ENCODE results near the gene TM2D3. TPM values are rescaled to one million over a fixed set of nuclear protein-coding genes. Genes with fewer than 3 reads are reported as not detected.
A peak's percentile ranks its signal among the peaks of the same experiment; 100 is the strongest.

The TM2D3 gene
- total and polyA plus RNA-seq, 7 donors, result 30.4 to 69.6 (median 42.4) TPM

DNA sequence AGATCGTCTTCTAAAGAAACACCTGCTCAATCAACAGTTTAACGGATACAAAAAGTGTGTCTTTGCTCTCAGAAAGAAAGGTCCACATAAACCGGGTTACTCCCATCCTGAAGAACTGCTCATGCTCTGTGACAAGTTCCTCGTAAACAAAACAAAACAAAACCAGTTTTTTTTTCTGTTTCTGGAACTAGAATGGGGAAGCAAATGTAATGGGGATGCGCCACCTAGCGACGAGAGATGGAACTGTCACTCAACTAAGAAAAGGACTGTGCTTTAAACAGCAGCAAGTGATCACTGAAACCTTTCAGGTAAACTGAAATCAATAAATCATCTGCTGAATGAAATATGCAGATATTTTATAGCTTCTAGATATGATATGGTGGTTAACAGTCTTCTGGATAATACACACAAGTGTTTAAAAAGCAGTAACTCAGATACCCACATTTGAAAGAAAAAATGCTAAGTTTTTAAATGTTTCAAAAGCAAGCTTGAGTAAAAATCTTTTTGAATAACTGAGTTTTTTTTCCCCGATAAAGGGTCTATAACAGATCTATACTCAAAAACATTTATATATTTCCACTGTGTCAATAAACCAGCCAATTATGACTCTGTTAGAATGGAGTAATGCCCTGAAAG lies 10.9 kb downstream of the TM2D3 start:
- H3K4me3 ChIP-seq, result peak overlapping the region; percentile 22

DNA sequence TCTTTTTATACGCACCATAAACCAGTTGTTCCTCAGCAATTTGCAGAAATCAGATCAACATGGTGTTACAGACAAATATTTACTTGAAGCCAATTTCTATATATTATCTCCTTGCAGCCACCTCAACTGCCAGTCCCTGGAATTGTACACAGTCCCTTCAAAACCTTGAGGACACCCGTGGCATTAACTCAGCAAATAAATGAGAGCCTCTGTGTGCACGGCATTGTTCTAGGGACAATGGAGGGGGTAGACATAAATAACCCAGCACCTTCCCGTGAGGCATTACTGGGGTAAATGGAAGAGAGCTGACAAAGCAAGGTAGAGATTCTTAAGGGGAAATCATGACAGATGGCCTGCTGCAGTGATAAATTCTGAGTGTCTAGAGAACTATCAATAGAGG lies 12.5 kb downstream of the TM2D3 start:
- DNase-seq (no peak), ATAC-seq (no peak)
- no peak overlapping the region for H3K27ac ChIP-seq
- TF ChIP-seq, protein P1, sequence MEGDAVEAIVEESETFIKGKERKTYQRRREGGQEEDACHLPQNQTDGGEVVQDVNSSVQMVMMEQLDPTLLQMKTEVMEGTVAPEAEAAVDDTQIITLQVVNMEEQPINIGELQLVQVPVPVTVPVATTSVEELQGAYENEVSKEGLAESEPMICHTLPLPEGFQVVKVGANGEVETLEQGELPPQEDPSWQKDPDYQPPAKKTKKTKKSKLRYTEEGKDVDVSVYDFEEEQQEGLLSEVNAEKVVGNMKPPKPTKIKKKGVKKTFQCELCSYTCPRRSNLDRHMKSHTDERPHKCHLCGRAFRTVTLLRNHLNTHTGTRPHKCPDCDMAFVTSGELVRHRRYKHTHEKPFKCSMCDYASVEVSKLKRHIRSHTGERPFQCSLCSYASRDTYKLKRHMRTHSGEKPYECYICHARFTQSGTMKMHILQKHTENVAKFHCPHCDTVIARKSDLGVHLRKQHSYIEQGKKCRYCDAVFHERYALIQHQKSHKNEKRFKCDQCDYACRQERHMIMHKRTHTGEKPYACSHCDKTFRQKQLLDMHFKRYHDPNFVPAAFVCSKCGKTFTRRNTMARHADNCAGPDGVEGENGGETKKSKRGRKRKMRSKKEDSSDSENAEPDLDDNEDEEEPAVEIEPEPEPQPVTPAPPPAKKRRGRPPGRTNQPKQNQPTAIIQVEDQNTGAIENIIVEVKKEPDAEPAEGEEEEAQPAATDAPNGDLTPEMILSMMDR (IDR thresholded peaks at IDR 0.05), result no peak
- H3K9me3 ChIP-seq, result no peaks in the 10 kb centered on the region
- intact Hi-C loops (cut with DNase I), result loop anchor here (5.0 kb wide), 3 partner anchors 142 to 342 kb away; partner anchors contain the start of gene SNRPA1 (in 1 of the 2)
- H3K4me3 ChIP-seq, result no peak overlapping the region
- peaks cover 17% of the 10 kb centered on the region for H3K4me1 ChIP-seq
- 81 to 84% (median 81%) methylated on average over 4 of the region's 4 CpGs for WGBS, 3 donors
- H3K36me3 ChIP-seq (ENCODE audit: insufficient read depth in 1 of 2, low read depth in 1 of 2), result peaks cover 2 to 57% of the 10 kb centered on the region in 2 donors
- no peaks in the 10 kb centered on the region for H3K27me3 ChIP-seq (ENCODE audit: insufficient read depth in 3 of 3, low read length in 2 of 3)

More for the DNA sequence above, 10.9 kb downstream of the TM2D3 start:
- H3K36me3 ChIP-seq (ENCODE audit: insufficient read depth in 1 of 2, low read depth in 1 of 2), result peaks cover 9 to 73% of the 10 kb centered on the region in 2 donors
- intact Hi-C loops (cut with DNase I), result loop anchor here in 1 of 2 donors (5.0 kb wide), 1 partner anchor 344 kb away; the partner anchor contains the start of gene SNRPA1
- no peaks in the 10 kb centered on the region for H3K27me3 ChIP-seq (ENCODE audit: insufficient read depth in 3 of 3, low read length in 2 of 3)
- peak; percentile 65 to 76 for DNase-seq
- TF ChIP-seq, protein P1 (IDR thresholded peaks at IDR 0.05), result peak; percentile 97
- 23 to 29% (median 28%) methylated on average over 8 of the region's 8 CpGs for WGBS, 3 donors
- ATAC-seq, result peak; percentile 31 to 79 (median 64)
- peaks cover 26% of the 10 kb centered on the region for H3K4me1 ChIP-seq
- no peaks in the 10 kb centered on the region for H3K9me3 ChIP-seq
- peak overlapping the region; percentile 71 for H3K27ac ChIP-seq

DNA sequence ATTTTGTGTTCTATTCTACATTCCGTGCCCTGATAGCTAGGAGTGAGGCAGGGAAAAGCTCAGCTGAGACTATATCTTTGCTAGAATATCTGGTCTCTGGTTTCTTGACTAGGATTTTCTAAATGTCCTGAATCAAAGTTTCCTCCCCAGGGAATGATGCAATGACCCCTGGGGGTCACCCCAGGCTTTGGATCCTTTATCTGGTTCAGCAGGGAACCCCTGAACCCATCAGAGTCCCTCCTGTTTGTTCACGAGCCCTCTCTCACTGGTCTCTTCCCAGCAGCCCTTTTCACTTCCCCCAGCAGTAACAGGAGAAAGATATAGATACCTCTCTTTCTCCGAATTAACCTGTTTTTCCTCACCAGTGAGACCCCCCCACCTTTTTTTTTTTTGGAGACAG lies 14.3 kb downstream of the TM2D3 start:
- TF ChIP-seq, protein P1 (IDR thresholded peaks at IDR 0.05), result no peak
- ATAC-seq (no peak), DNase-seq (no peak)
- no peak overlapping the region for H3K4me3 ChIP-seq
- intact Hi-C loops (cut with DNase I), result loop anchor here in 1 of 2 donors (5.0 kb wide), 2 partner anchors 141 to 201 kb away; no protein-coding TSS in a partner anchor
- peaks cover 17% of the 10 kb centered on the region for H3K4me1 ChIP-seq
- no peaks in the 10 kb centered on the region for H3K9me3 ChIP-seq
- 92 to 95% (median 94%) methylated on average over 3 of the region's 3 CpGs for WGBS, 3 donors
- H3K36me3 ChIP-seq (ENCODE audit: insufficient read depth in 1 of 2, low read depth in 1 of 2), result peaks cover 2 to 43% of the 10 kb centered on the region in 2 donors
- H3K27ac ChIP-seq, result no peak overlapping the region
- H3K27me3 ChIP-seq (ENCODE audit: insufficient read depth in 3 of 3, low read length in 2 of 3), result no peaks in the 10 kb centered on the region

DNA sequence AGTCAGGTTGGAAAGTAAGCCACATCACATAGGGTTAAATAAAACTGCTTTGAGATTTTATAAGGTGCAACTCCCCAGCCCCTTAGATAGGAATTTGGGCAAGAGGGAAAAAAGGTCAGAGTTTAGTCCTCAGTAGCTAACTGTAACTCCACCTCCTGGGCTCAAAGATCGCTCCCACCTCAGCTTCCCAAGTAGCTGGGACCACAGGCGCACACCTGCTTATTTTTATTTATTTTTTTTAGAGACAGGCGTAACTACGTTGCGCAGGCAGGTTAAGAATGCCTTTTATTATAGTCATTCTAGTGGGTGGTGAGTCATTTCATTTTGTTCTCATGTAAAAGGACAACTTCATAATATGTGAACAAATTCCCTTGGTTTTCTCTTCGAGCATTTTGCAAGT lies 14.7 kb downstream of the TM2D3 start:
- no peak for ATAC-seq
- WGBS, 3 donors, result 83 to 89% (median 86%) methylated on average over 6 of the region's 6 CpGs

More for the DNA sequence above, 14.7 kb downstream of the TM2D3 start:
- H3K4me1 ChIP-seq, result peaks cover 17% of the 10 kb centered on the region
- TF ChIP-seq, protein P1 (IDR thresholded peaks at IDR 0.05), result no peak
- H3K4me3 ChIP-seq, result no peak overlapping the region
- H3K36me3 ChIP-seq (ENCODE audit: insufficient read depth in 1 of 2, low read depth in 1 of 2), result peaks cover 2 to 43% of the 10 kb centered on the region in 2 donors
- no peaks in the 10 kb centered on the region for H3K9me3 ChIP-seq
- intact Hi-C loops (cut with DNase I), result loop anchor here in 1 of 2 donors (5.0 kb wide), 2 partner anchors 140 to 200 kb away; no protein-coding TSS in a partner anchor
- no peaks in the 10 kb centered on the region for H3K27me3 ChIP-seq (ENCODE audit: insufficient read depth in 3 of 3, low read length in 2 of 3)
- DNase-seq, result no peak
- H3K27ac ChIP-seq, result no peak overlapping the region

Measured in psoas muscle (tissue), 8 donors.